Subcutaneous adipose tissue (tissue), 4 donors: ENCODE data around the gene A1BG. TPM values are rescaled to one million over a fixed set of nuclear protein-coding genes. Genes with fewer than 3 reads are reported as not detected.

ENCODE experiments used
- total RNA-seq, 4 donors: library from RNA; depleted of rRNA; stranded (reverse); fragments of >200 nt; gene quantifications; one replicate each; pipeline ENCODE4 v1.1.0, GENCODE V29; 2016
- TF ChIP-seq, protein P1 (sequence below): fragments of 450-650 bp; IDR thresholded peaks from one replicate; pipeline ENCODE4 v1.5.1; 2016; ENCODE audit warnings: low read depth, mild to moderate bottlenecking, control low read depth, antibody characterized with exemption, moderate library complexity

Gene A1BG
- total RNA-seq, 4 donors from 2014 or later: 6.8 to 60.5 (median 11.8) TPM

DNA sequence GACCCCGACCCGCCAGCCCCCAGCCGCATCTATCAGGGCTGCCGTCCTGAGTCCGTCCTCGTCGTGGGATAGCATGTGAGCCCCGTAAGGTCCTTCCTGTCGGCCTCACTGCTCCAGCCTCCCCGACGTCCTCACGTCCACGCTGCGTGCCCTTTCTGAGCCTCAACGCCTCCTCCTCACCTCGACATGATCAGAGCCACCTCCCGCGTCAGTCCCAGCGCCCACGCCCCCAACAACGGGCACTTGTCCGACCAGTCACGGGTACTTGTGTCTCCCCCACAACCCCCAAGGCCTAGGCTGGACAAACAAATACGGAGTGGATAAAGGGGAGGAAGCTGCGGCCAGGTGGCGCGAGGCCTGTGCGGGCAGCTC lies 8.6 kb upstream of the A1BG start:
- TF ChIP-seq, protein P1, sequence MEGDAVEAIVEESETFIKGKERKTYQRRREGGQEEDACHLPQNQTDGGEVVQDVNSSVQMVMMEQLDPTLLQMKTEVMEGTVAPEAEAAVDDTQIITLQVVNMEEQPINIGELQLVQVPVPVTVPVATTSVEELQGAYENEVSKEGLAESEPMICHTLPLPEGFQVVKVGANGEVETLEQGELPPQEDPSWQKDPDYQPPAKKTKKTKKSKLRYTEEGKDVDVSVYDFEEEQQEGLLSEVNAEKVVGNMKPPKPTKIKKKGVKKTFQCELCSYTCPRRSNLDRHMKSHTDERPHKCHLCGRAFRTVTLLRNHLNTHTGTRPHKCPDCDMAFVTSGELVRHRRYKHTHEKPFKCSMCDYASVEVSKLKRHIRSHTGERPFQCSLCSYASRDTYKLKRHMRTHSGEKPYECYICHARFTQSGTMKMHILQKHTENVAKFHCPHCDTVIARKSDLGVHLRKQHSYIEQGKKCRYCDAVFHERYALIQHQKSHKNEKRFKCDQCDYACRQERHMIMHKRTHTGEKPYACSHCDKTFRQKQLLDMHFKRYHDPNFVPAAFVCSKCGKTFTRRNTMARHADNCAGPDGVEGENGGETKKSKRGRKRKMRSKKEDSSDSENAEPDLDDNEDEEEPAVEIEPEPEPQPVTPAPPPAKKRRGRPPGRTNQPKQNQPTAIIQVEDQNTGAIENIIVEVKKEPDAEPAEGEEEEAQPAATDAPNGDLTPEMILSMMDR: no peak

DNA sequence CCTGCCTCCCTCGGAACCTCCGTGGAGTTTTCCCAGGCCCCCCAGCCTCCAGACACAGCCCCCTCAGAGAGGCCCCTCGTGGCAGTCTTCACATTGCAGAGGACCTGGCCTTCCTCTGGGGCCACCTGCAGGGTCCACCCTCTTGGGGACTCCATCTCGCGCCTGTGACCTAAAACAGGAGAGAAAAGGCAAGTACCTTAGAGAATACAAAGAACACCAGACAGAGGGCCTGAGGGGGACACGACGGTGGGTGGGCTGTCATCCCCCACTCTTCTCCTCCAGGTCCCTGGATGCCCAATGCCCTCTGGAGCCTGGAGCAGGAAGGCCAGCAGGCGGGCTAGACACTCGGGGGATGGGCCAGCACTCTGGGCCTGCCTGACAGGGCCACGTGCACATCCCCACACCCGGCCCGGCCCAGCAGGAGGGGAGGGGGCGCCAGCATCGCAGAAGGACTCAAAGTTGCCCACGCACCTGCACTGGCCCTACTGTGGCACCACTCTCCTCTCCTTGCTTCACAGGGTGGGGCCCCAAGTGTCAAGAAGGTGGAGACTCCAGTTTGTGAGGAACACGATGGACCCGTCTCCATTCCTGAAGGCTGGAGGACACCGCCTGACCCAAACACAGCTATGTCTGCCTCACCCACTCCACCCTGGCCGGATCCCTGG lies 4.3 kb upstream of the A1BG start:
- TF ChIP-seq, protein P1: no peak

DNA sequence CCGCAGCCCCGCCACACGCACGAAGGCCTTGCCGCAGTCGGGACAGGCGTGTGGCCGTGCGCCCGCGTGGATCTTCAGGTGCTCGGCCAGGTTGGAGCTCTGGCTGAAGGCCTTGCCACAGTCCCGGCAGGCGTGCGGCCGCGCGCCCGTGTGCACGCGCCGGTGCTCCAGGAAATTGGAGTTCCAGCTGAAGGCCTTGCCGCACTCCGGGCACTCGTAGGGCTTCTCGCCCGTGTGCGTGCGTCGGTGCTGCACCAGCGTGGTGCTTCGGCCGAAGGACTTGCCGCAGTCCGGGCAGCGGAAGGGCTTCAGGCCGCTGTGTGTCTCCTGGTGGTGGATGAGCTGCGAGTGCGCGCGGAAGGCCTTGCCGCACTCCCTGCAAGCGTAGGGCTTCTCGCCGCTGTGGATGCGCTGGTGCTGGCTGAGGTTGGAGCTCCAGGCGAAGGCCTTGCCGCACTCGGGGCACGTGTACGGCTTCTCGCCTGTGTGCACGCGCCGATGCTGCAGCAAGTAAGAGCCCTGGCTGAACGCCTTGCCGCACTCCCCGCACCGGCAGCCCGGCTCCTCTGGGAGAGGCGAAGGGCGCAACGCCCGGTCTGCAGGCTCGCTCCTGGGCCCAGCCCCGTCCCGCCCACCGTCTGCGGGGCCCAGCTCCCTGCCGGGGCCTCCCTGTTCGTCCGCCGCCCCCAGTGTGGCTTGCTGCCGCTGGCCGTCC lies 3.6 kb upstream of the A1BG start:
- TF ChIP-seq, protein P1: no peak

DNA sequence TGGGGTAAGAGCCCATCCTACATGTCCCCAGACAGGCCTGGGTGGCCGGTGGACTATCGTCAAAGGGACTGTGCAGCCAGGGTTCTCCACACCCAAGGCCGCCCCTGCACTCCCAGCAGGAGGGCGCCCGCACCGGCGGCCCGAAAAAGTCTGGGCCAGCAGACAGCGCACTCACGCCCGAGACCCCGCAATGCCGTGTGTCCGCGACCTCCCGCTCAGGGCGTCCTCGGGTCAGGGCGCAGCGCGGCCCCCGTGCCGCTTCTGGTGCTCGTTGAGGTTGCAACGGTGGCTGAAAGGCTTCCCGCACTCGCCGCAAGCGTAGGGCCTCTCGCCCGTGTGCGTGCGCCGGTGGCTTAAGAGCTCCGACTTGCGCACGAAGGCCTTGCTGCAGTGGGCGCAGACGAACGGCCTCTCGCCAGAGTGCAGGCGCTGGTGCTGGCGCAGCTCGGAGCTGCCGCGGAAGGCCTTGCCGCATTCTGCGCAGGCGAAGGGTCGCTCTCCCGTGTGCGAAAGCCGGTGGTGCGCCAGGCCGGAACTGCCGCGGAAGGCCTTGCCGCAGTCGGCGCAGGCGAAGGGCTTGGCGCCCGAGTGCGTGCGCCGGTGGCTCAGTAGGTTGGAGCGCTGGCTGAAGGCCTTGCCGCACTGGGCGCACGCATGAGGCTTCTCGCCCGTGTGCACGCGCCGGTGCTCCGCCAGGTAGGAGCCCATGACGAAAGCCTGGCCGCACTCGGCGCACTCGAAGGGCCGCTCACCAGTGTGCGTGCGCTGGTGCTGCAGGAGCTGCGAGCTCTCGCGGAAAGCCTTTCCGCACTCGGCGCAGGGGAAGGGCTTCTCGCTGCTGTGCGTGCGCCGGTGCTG lies 2.8 kb upstream of the A1BG start:
- TF ChIP-seq, protein P1: no peak

DNA sequence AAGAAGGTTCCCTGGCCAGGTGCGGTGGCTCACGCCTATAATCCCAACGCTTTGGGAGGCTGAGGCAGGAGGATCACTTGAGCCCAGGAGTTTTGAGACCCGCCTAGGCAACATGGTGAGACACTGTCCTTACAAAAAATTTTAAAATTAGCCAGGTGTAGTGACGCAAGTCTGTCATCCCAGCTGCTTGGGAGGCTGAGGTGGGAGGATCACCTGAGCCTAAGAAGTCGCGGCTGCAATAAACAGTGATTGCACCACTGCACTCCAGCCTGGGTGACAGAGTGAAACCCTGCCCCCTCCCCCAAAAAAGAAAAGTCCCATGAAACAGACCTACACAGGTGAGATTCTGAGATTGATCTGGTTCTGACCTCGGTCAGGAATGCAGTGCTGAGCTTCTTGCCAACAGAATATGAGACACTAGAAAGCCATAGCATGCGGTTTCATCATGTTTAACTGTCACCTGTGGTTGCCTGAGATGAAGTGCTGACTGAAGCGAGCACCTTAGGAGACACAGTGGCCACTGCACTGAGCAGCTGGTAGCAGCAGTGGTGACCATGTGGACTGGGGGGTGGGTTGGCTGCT lies 2.0 kb upstream of the A1BG start:
- TF ChIP-seq, protein P1: no peak

DNA sequence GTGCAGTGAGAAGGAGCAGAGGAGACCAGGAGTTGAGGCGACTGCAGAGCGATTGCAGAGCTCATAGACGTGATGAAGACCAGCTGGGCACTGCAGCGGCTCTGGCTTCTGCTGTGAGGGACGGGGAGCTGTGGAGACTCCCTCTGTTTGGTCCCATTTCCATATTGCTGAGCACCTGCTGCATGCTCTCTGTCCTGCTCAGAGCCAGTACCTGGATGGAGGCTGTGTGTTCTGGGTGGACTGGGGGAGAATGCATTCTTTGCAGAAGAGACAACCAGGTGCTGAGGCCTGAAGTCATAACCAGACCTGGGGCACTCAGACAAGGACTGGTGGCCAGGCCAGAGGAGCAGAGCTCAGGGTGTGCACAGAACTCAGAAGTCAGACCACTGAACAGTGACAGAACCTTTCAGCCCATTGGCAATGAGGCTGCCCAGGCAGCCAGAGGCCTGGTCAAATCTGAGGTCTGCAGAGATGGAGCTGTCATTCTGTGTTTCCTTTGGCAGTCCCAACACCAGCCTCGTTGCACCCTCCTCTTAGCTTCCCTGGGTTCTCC lies 1.3 kb upstream of the A1BG start:
- TF ChIP-seq, protein P1: no peak
